ENCODE results near the gene HINT2.

The HINT2 gene

GRCh38 chr9:35771943-35772342 is 42.9 kb downstream of the HINT2 start:
- H3K4me3 ChIP-seq (ENCODE audit: low read depth, low read length): no peak overlapping the region
- no peak for TF ChIP-seq CTCF (IDR thresholded peaks at IDR 0.05; ENCODE audit: low read depth, low read length, missing control alignments)
- no peak for DNase-seq (ENCODE audit: low read depth)
- in situ Hi-C loops (cut with HindIII; ENCODE audit: low sequenced_read_pairs): loop anchor here (25.0 kb wide), 1 partner anchor 115 kb away; no protein-coding TSS in a partner anchor

DNA sequence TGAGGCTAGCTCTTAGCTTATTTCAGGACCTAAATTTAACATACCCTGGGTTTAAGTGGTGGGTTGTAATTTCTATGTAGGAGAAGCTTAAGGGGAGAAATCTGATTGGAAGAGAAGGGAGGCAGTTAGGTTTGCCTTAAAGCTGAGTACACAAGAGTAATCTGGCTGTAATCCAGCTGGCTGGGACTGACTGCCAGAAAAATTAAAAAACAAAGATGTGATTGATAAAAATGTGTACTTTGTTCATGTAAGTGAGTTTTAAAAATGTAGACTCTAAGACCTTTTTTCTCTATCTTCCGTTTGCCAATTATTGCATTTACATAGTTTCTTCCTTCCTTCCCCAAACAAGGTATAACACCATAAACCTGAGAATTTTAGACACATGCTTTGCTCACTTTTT is 43.3 kb downstream of the HINT2 start:
- no peak overlapping the region for H3K4me3 ChIP-seq (ENCODE audit: low read depth, low read length)
- in situ Hi-C loops (cut with HindIII; ENCODE audit: low sequenced_read_pairs): loop anchor here (25.0 kb wide), 1 partner anchor 116 kb away; no protein-coding TSS in a partner anchor
- no peak for TF ChIP-seq CTCF (IDR thresholded peaks at IDR 0.05; ENCODE audit: low read depth, low read length, missing control alignments)
- DNase-seq (ENCODE audit: low read depth): no peak

DNA sequence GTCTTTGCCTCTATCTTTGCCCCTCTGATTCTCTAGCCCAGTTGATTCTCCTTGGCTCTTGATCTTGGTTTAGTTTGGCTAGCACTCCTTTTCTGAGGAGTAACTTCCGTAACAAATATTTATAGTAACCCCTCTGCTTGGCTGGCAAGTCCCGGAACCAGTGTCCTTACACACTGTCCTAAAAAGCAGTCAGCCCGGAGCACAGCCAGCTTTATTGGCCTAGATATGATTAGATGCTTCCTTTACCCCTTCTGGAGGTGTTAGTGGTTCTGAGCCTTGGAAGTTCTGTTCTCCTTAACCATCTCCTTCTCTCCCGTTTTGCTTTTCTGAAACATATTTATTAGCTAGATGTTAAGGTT is 43.8 kb downstream of the HINT2 start:
- in situ Hi-C loops (cut with HindIII; ENCODE audit: low sequenced_read_pairs): loop anchor here (25.0 kb wide), 1 partner anchor 116 kb away; no protein-coding TSS in a partner anchor
- TF ChIP-seq CTCF (IDR thresholded peaks at IDR 0.05; ENCODE audit: low read depth, low read length, missing control alignments): no peak
- no peak for DNase-seq (ENCODE audit: low read depth)
- H3K4me3 ChIP-seq (ENCODE audit: low read depth, low read length): no peak overlapping the region

- no peak overlapping the region for H3K4me3 ChIP-seq (ENCODE audit: low read depth, low read length)
- no peak for DNase-seq (ENCODE audit: low read depth)
- no peak for TF ChIP-seq CTCF (IDR thresholded peaks at IDR 0.05; ENCODE audit: low read depth, low read length, missing control alignments)
- in situ Hi-C loops (cut with HindIII; ENCODE audit: low sequenced_read_pairs): loop anchor here (25.0 kb wide), 1 partner anchor 118 kb away; no protein-coding TSS in a partner anchor
Measured at GRCh38 chr9:35769763-35770162, 45.1 kb downstream of the HINT2 start.

GRCh38 chr9:35767458-35767857 is 47.4 kb downstream of the HINT2 start:
- in situ Hi-C loops (cut with HindIII; ENCODE audit: low sequenced_read_pairs): loop anchor here (25.0 kb wide), 1 partner anchor 120 kb away; no protein-coding TSS in a partner anchor
- no peak for DNase-seq (ENCODE audit: low read depth)

DNA sequence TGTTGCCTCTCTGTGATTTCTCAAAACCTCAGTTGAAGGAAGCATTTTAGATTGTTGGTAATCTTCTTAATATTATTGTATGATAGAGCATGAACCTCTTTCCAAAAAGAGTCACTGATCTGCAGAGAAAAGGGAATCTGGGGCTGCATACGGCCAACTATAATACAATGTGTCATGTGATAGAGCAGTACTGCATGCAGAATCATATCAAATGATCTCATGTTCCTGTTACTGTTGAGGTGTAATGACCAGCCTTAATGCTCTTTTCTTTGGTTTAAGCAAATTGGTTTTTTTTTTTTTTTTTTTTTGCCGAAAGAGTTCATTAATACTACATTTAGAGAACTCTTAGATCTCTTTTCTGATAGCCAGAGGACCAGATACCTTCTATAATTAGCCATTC is 47.8 kb downstream of the HINT2 start:
- TF ChIP-seq CTCF (IDR thresholded peaks at IDR 0.05; ENCODE audit: low read depth, low read length, missing control alignments): no peak
- DNase-seq (ENCODE audit: low read depth): no peak
- in situ Hi-C loops (cut with HindIII; ENCODE audit: low sequenced_read_pairs): loop anchor here (25.0 kb wide), 1 partner anchor 120 kb away; no protein-coding TSS in a partner anchor
- H3K4me3 ChIP-seq (ENCODE audit: low read depth, low read length): no peak overlapping the region

More at GRCh38 chr9:35767458-35767857, 47.4 kb downstream of the HINT2 start:
- no peak for TF ChIP-seq CTCF (IDR thresholded peaks at IDR 0.05; ENCODE audit: low read depth, low read length, missing control alignments)
- H3K4me3 ChIP-seq (ENCODE audit: low read depth, low read length): no peak overlapping the region

Measured in astrocyte of the cerebellum (primary cell).